HCT116 (cell line): ENCODE results near the gene LHFPL6. TPM values are rescaled to one million over a fixed set of nuclear protein-coding genes. Genes with fewer than 3 reads are reported as not detected.

Experiments used
- ATAC-seq: fragments of 200-7000 bp; cut with Tn5 transposase; 2 replicates; pipeline ENCODE4 v1.9.1; 2020; ENCODE audit warnings: mild to moderate bottlenecking, moderate library complexity
- BruUV-seq: library from RNA; stranded (reverse); fragments of 400-500 nt; replicated peaks from 2 replicates; lab custom pipeline; 2021; lab: Mats Ljungman, UMichigan
- CTCF ChIA-PET: fragments of 300-600 bp; sonication (Branson Sonifier 250); formaldehyde crosslinking; loops from one replicate; lab custom pipeline; 2021; ENCODE audit warnings: antibody characterized with exemption; lab: Charles Lee
- POLR2A ChIA-PET: fragments of 300-600, 350-600 bp; sonication (Branson Sonifier 250); formaldehyde crosslinking; loops from one replicate; lab custom pipeline; 2021; ENCODE audit warnings: antibody characterized with exemption; lab: Charles Lee
- RAD21 ChIA-PET, 2 experiments: fragments of 300-600 bp; sonication (Branson Sonifier 250); formaldehyde crosslinking; loops; one replicate each; lab custom pipeline; 2023; ENCODE audit warnings: low total read pairs in 2 of 2; ENCODE audit not compliant: uncharacterized antibody in 2 of 2, unreplicated experiment in 2 of 2, low non-redundant PET in 1 of 2; lab: Charles Lee
- DNase-seq: peaks from one replicate; pipeline ENCODE4 v3.0.0-alpha.2; 2010; ENCODE audit warnings: low read depth, low spot score
- H2AFZ ChIP-seq: fragments of 200-600 bp; shearing (Covaris generic), sonication (generic); 2 replicates; pipeline ENCODE4 v1.6.1; 2017; ENCODE audit warnings: low read depth, mixed run types, mixed read lengths, antibody characterized with exemption, low read length; ENCODE audit not compliant: poor library complexity, severe bottlenecking
- H3K27ac ChIP-seq: 2 replicates; pipeline ENCODE4 v1.5.1; 2012; ENCODE audit warnings: low read depth, low read length
- H3K27me3 ChIP-seq: fragments of 200-600 bp; sonication (generic); 2 replicates; pipeline ENCODE4 v1.6.1; 2016; ENCODE audit warnings: mixed run types, low read length, mixed read lengths; ENCODE audit not compliant: insufficient read depth
- H3K36me3 ChIP-seq, 2 experiments: fragments of 200-500 bp in 1 of 2; fragments of 200-600 bp in 1 of 2; sonication (Bioruptor generic) in 1 of 2; sonication (generic) in 1 of 2; 2 replicates each; pipeline versions ENCODE4 v1.5.1 to v1.6.1; 2014 to 2016; ENCODE audit warnings: low read length in 2 of 2, inconsistent platforms in 1 of 2, mixed read lengths in 1 of 2, mixed run types in 1 of 2; ENCODE audit not compliant: insufficient read depth in 2 of 2, control insufficient read depth in 1 of 2
- H3K4me1 ChIP-seq, 2 experiments: fragments of 200-600 bp in 1 of 2; sonication (generic) in 1 of 2; 2 replicates each; pipeline versions ENCODE4 v1.5.1 to v1.6.1; 2012 to 2017; ENCODE audit warnings: low read length in 2 of 2, inconsistent platforms in 1 of 2, mild to moderate bottlenecking in 1 of 2, mixed read lengths in 1 of 2, mixed run types in 1 of 2, moderate library complexity in 1 of 2; ENCODE audit not compliant: insufficient read depth in 2 of 2, control insufficient read depth in 1 of 2
- H3K4me2 ChIP-seq: fragments of 200-600 bp; sonication (generic); 2 replicates; pipeline ENCODE4 v1.6.1; 2017; ENCODE audit warnings: mixed run types, low read length, mixed read lengths
- H3K4me3 ChIP-seq, 2 experiments: fragments of 200-600 bp in 1 of 2; sonication (generic) in 1 of 2; replicated peaks in 1 of 2; 2 replicates each; pipeline ENCODE4 v1.5.1; 2011 to 2016; ENCODE audit warnings: low read length in 2 of 2, control low read depth in 1 of 2, low read depth in 1 of 2, mild to moderate bottlenecking in 1 of 2, mixed read lengths in 1 of 2, mixed run types in 1 of 2
- H3K79me2 ChIP-seq: fragments of 200-600 bp; sonication (generic); 2 replicates; pipeline ENCODE4 v1.6.1; 2017; ENCODE audit warnings: mild to moderate bottlenecking, mixed run types, low read length, moderate library complexity, mixed read lengths; ENCODE audit not compliant: insufficient read depth
- H3K9ac ChIP-seq: fragments of 200-600 bp; sonication (generic); 2 replicates; pipeline ENCODE4 v1.6.1; 2016; ENCODE audit warnings: low read length, mixed read lengths
- H3K9me2 ChIP-seq: fragments of 200-600 bp; sonication (generic), shearing (Covaris generic); 2 replicates; pipeline ENCODE4 v1.6.1; 2017; ENCODE audit warnings: mixed run types, mild to moderate bottlenecking, moderate library complexity; ENCODE audit not compliant: insufficient read depth
- H3K9me3 ChIP-seq, 2 experiments: fragments of 200-500 bp in 1 of 2; fragments of 200-600 bp in 1 of 2; sonication (Bioruptor generic) in 1 of 2; sonication (generic) in 1 of 2; 2 replicates each; pipeline ENCODE4 v1.6.1; 2014 to 2017; ENCODE audit warnings: low read length in 2 of 2, mixed read lengths in 2 of 2, inconsistent platforms in 1 of 2, low read depth in 1 of 2, mild to moderate bottlenecking in 1 of 2, mixed run types in 1 of 2, moderate library complexity in 1 of 2; ENCODE audit not compliant: control insufficient read depth in 1 of 2, insufficient read depth in 1 of 2
- H4K20me1 ChIP-seq: fragments of 200-600 bp; sonication (generic), shearing (Covaris generic); 2 replicates; pipeline ENCODE4 v1.6.1; 2017; ENCODE audit warnings: mixed run types, mild to moderate bottlenecking, moderate library complexity; ENCODE audit not compliant: insufficient read depth
- EGR1 ChIP-seq: IDR thresholded peaks from 2 replicates; pipeline ENCODE4 v1.6.1; 2012; ENCODE audit warnings: low read depth
- ELF1 ChIP-seq: IDR thresholded peaks from 2 replicates; pipeline ENCODE4 v1.6.1; 2012; ENCODE audit warnings: low read depth, borderline replicate concordance
- EZH2 ChIP-seq: fragments of 200-600 bp; sonication (generic); IDR thresholded peaks from 2 replicates; pipeline ENCODE4 v1.6.1; 2017; ENCODE audit warnings: antibody characterized with exemption, mixed run types
- EZH2phosphoT487 ChIP-seq: fragments of 200-600 bp; IDR thresholded peaks from 2 replicates; pipeline ENCODE4 v1.6.1; 2018; ENCODE audit warnings: antibody characterized with exemption, borderline replicate concordance
- FOSL1 ChIP-seq: IDR thresholded peaks from 2 replicates; pipeline ENCODE4 v1.6.1; 2012; ENCODE audit warnings: low read depth
- JUND ChIP-seq: IDR thresholded peaks from 2 replicates; pipeline ENCODE4 v1.6.1; 2012
- POLR2A ChIP-seq: IDR thresholded peaks from 2 replicates; pipeline ENCODE4 v1.7.0; 2011; ENCODE audit warnings: borderline replicate concordance; ENCODE audit not compliant: insufficient read depth, insufficient read length; ENCODE audit errors: extremely low read depth
- POLR2AphosphoS5 ChIP-seq: IDR thresholded peaks from 2 replicates; pipeline ENCODE4 v1.6.1; 2011; ENCODE audit warnings: mild to moderate bottlenecking, low read depth, low read length, moderate library complexity
- RAD21 ChIP-seq: IDR thresholded peaks from 2 replicates; pipeline ENCODE4 v1.6.1; 2012; ENCODE audit warnings: low read depth, mild to moderate bottlenecking
- SIN3A ChIP-seq: IDR thresholded peaks from 2 replicates; pipeline ENCODE4 v1.6.1; 2012; ENCODE audit warnings: low read depth
- SP1 ChIP-seq: IDR thresholded peaks from 2 replicates; pipeline ENCODE4 v1.6.1; 2012; ENCODE audit warnings: low read depth
- TCF7L2 ChIP-seq: IDR thresholded peaks from 2 replicates; pipeline ENCODE4 v1.7.0; 2011; ENCODE audit warnings: borderline replicate concordance, inconsistent platforms; ENCODE audit not compliant: insufficient read depth, insufficient read length; ENCODE audit errors: extremely low read depth
- ZFX ChIP-seq: fragments of 450-650 bp; IDR thresholded peaks from 2 replicates; pipeline ENCODE4 v1.6.1; 2017
- ZNF274 ChIP-seq: fragments of 200-500 bp; sonication (Bioruptor generic); IDR thresholded peaks from 2 replicates; pipeline ENCODE4 v1.6.1; 2014; ENCODE audit warnings: mild to moderate bottlenecking, low read depth, low read length, inconsistent platforms
- intact Hi-C: fragments of 100-400 bp; cut with micrococcal nuclease; formaldehyde crosslinking; loops from 2 replicates; pipeline ENCODE4 v1.10.0; 2022
- total RNA-seq: library from RNA; stranded (reverse); gene quantifications from one replicate; pipeline ENCODE4 v1.2.1, GENCODE V29; 2021; ENCODE audit not compliant: unreplicated experiment
- TF ChIP-seq, protein P1 (sequence below), 3 experiments: fragments of 200-600 bp in 1 of 3; sonication (generic) in 1 of 3; IDR thresholded peaks in 2 of 3; conservative IDR thresholded peaks in 1 of 3; 2 replicates each; pipeline ENCODE4 v1.5.1; 2012 to 2017; ENCODE audit warnings: low read depth in 2 of 3, low read length in 2 of 3, antibody characterized with exemption in 1 of 3, borderline replicate concordance in 1 of 3, control low read depth in 1 of 3, mild to moderate bottlenecking in 1 of 3, mixed read lengths in 1 of 3, mixed run types in 1 of 3, moderate library complexity in 1 of 3; ENCODE audit not compliant: insufficient read depth in 1 of 3
- TF ChIP-seq, protein P2 (sequence below): IDR thresholded peaks from 2 replicates; pipeline ENCODE4 v1.6.1; 2011; ENCODE audit warnings: mild to moderate bottlenecking, low read length, moderate library complexity; ENCODE audit not compliant: insufficient replicate concordance; ENCODE audit errors: extremely low read depth
- TF ChIP-seq, protein P3 (sequence below): IDR thresholded peaks from 2 replicates; pipeline ENCODE4 v1.6.1; 2012

LHFPL6 gene
- total RNA-seq, 1 experiment from 2014 or later = 0.22 TPM

DNA sequence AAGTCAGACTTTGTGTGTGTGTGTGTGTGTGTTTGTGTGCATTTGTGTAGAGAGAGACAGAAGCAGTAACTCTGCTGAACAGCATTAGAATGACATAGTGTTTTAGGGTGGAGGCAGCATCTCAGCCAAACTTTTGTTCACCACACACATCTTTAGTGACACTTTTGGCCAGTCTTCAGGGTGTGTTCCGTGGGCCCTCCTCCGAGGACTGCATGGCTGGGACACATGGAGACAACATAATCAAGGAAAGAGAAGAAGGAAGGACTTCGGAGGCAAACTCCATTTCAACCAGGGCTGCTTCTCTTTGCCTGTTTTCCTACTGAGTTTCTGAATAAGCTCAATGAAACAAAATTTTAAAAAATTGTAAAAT, 205.1 kb downstream of the LHFPL6 start:
- no peak overlapping the region for H3K9ac ChIP-seq

DNA sequence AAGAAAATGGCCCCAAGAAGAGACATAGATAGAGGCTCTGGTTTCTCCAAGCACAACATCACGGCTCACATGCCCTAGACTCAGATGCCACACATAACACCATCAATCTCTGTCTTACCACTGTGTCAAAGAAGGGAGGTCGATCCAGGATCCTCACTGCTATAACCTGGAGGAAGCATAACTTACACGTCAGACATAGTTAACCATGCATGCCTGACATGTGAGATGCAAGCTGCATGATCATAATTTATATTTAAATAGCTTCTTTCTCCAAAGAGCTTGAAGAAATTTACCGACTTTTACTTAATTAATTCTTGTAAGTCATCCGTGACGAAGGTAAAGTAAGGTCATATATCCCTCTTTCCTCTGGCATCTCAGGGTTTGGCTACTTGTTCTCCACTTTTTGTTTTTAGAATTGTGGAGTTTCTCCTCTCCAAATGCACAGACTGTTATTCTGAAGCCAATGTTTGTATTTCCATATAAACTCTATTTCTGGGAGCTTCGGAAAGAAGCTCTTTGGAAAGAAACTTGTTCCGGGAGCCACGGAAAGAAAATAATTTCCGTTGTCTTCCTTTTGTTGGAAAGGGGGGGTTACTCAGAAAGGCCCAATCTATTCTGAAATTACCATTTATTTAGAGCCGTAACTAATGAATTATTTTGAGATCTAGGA, 205.6 kb downstream of the LHFPL6 start:
- BruUV-seq = no TSS peak
- H3K4me1 ChIP-seq = no peaks in the 10 kb centered on the region
- no peak for ATAC-seq
- no peak for DNase-seq
- H3K36me3 ChIP-seq = no peaks in the 10 kb centered on the region
- no peak overlapping the region for H3K9ac ChIP-seq
- H3K4me3 ChIP-seq = no peak overlapping the region
- H3K27ac ChIP-seq = no peak overlapping the region
- H4K20me1 ChIP-seq = no peaks in the 10 kb centered on the region
- H3K79me2 ChIP-seq = no peaks in the 10 kb centered on the region
- H3K4me2 ChIP-seq = no peak overlapping the region
- POLR2A ChIA-PET = no interaction called here
- H2AFZ ChIP-seq = no peak overlapping the region
- H3K27me3 ChIP-seq = peaks cover 39% of the 10 kb centered on the region
- no peaks in the 10 kb centered on the region for H3K9me2 ChIP-seq
- no peaks in the 10 kb centered on the region for H3K9me3 ChIP-seq
- CTCF ChIA-PET = no interaction called here
- RAD21 ChIA-PET = no interaction called here
- intact Hi-C loops = no loop called here
- TF ChIP-seq ZFX (no peak), POLR2A (no peak), EZH2phosphoT487 (no peak), EGR1 (no peak), JUND (no peak), FOSL1 (no peak), SP1 (no peak), EZH2 (no peak), RAD21 (no peak), ZNF274 (no peak), SIN3A (no peak)
- TF ChIP-seq, protein P1, sequence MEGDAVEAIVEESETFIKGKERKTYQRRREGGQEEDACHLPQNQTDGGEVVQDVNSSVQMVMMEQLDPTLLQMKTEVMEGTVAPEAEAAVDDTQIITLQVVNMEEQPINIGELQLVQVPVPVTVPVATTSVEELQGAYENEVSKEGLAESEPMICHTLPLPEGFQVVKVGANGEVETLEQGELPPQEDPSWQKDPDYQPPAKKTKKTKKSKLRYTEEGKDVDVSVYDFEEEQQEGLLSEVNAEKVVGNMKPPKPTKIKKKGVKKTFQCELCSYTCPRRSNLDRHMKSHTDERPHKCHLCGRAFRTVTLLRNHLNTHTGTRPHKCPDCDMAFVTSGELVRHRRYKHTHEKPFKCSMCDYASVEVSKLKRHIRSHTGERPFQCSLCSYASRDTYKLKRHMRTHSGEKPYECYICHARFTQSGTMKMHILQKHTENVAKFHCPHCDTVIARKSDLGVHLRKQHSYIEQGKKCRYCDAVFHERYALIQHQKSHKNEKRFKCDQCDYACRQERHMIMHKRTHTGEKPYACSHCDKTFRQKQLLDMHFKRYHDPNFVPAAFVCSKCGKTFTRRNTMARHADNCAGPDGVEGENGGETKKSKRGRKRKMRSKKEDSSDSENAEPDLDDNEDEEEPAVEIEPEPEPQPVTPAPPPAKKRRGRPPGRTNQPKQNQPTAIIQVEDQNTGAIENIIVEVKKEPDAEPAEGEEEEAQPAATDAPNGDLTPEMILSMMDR (IDR thresholded peaks at IDR 0.05 in 2 of 3, conservative IDR thresholded peaks at IDR 0.05 in 1 of 3; ENCODE audit: borderline replicate concordance in 1 of 3, insufficient read depth in 1 of 3, low read depth in 2 of 3, low read length in 2 of 3) = no peak
- TF ChIP-seq, protein P2, sequence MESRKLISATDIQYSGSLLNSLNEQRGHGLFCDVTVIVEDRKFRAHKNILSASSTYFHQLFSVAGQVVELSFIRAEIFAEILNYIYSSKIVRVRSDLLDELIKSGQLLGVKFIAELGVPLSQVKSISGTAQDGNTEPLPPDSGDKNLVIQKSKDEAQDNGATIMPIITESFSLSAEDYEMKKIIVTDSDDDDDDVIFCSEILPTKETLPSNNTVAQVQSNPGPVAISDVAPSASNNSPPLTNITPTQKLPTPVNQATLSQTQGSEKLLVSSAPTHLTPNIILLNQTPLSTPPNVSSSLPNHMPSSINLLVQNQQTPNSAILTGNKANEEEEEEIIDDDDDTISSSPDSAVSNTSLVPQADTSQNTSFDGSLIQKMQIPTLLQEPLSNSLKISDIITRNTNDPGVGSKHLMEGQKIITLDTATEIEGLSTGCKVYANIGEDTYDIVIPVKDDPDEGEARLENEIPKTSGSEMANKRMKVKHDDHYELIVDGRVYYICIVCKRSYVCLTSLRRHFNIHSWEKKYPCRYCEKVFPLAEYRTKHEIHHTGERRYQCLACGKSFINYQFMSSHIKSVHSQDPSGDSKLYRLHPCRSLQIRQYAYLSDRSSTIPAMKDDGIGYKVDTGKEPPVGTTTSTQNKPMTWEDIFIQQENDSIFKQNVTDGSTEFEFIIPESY = no peak
- TF ChIP-seq, protein P3, sequence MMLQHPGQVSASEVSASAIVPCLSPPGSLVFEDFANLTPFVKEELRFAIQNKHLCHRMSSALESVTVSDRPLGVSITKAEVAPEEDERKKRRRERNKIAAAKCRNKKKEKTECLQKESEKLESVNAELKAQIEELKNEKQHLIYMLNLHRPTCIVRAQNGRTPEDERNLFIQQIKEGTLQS = no peak

More for the DNA sequence above, 205.1 kb downstream of the LHFPL6 start:
- TF ChIP-seq ZFX = no peak
- no peak for TF ChIP-seq ZNF274
- no peak for TF ChIP-seq EZH2phosphoT487
- TF ChIP-seq POLR2AphosphoS5 = no peak
- TF ChIP-seq, protein P3 = no peak
- TF ChIP-seq JUND = no peak
- TF ChIP-seq TCF7L2 = no peak
- TF ChIP-seq FOSL1 = no peak
- no peak for TF ChIP-seq ELF1
- H3K4me2 ChIP-seq = no peak overlapping the region
- no peaks in the 10 kb centered on the region for H3K36me3 ChIP-seq
- intact Hi-C loops = no loop called here
- no peaks in the 10 kb centered on the region for H3K9me3 ChIP-seq
- ChIA-PET POLR2A (interaction anchor here (0.9 kb wide), 1 partner anchor 33 kb away, joined by 4 read pairs; no protein-coding TSS in a partner anchor), RAD21 (no interaction called here), CTCF (no interaction called here)
- no peaks in the 10 kb centered on the region for H4K20me1 ChIP-seq
- H3K27ac ChIP-seq = no peak overlapping the region
- H3K27me3 ChIP-seq = peaks cover 39% of the 10 kb centered on the region
- no peak overlapping the region for H3K4me3 ChIP-seq
- H3K4me1 ChIP-seq = no peaks in the 10 kb centered on the region
- H3K79me2 ChIP-seq = no peaks in the 10 kb centered on the region
- no peak overlapping the region for H2AFZ ChIP-seq
- H3K9me2 ChIP-seq = no peaks in the 10 kb centered on the region
- BruUV-seq = no TSS peak
- ATAC-seq = no peak
- DNase-seq = no peak
